ENCODE results near the gene NGEF. TPM values are rescaled to one million over a fixed set of nuclear protein-coding genes. Genes with fewer than 3 reads are reported as not detected.

The NGEF gene
- polyA plus RNA-seq, 12 donors: 0.81 to 7.1 (median 1.6) TPM; not detected in 2

- peak; percentile 42 for DNase-seq
These were observed 173.5 kb downstream of the NGEF start for GRCh38 chr2:232839411-232840079.

GRCh38 chr2:232838406-232838874 lies 174.6 kb downstream of the NGEF start:
- no peak for DNase-seq

DNA sequence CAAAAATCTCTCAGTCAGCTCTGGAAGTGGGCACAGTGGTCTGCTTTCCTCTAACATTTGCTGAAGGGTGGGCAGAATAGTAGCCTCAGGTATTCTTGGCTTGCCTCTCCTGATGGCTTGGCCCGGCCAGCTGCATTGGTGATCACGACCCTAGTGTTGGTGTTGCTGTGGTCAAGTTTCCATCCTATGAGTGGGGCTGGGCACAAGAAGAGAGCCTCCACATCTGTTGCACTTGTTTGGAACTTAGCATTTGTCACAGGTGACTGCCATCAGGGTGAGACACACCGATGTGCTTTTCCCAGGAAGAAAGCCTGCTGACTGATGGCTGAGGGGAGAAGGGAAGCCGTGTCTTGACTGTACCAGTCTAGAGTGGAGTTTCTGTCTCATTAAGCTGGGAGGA lies 176.1 kb downstream of the NGEF start:
- no peak for DNase-seq

GRCh38 chr2:232835687-232836208 lies 177.3 kb downstream of the NGEF start:
- no peak for DNase-seq

DNA sequence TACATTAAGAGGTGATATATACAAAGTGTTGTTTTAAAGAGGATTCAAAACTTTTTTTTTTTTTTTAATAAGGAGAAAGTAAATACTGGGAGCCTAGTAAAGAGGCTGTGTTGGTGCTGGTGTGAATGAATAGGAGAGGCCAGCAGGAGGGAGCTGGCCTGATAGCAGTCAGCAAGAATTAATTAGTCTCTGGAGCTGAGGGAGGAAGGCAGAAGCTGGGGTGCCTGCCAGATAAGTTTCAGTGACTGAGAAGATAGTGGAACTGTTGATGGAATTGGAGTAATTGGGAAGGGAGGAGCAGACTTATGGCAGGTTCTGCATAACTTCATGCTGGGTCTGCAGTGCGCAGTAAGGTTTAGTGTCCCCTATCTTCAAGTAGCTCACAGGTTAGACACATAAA lies 179.2 kb downstream of the NGEF start:
- DNase-seq: no peak

- no peak for DNase-seq
These were observed 181.6 kb downstream of the NGEF start for GRCh38 chr2:232831496-232831895.

- no peak for DNase-seq
These were observed 183.1 kb downstream of the NGEF start for GRCh38 chr2:232829988-232830387.

Other genes with a start within 250 kb of the NGEF start
- gene KCNJ13, start 236.7 kb downstream of the NGEF start, polyA plus RNA-seq (ENCODE audit: insufficient read length in 12 of 12): under 1 TPM in 8 of 12 donors, not detected in 4; 0.07 to 0.43 (median 0.13) TPM
- gene SNORC, start 143.0 kb downstream of the NGEF start, polyA plus RNA-seq (ENCODE audit: insufficient read length in 12 of 12): 10 to 100 TPM in 1 of 12 donors, 1 to 10 TPM in 7, under 1 TPM in 3, not detected in 1; 0.45 to 11.2 (median 1.6) TPM
- gene NEU2, start 19.4 kb upstream of the NGEF start, polyA plus RNA-seq (ENCODE audit: insufficient read length in 12 of 12): not detected
- 10 to 100 TPM in 2 of 12 donors, 1 to 10 TPM in 9, not detected in 1; 5.0 to 26.1 (median 7.1) TPM for gene INPP5D, start 47.1 kb upstream of the NGEF start, polyA plus RNA-seq (ENCODE audit: insufficient read length in 12 of 12)
- gene ATG16L1, start 238.4 kb upstream of the NGEF start, polyA plus RNA-seq (ENCODE audit: insufficient read length in 12 of 12): 10 to 100 TPM in 10 of 12 donors, 1 to 10 TPM in 1, not detected in 1; 7.8 to 19.6 (median 16.7) TPM